SKM-1 (cell line): Measurements from ENCODE around the gene ELAVL4.
"Not testable (repeated sequence)": the region's sequence is repeated elsewhere in the genome, so short reads cannot be mapped to it uniquely, and the experiment has no call there.

Experiments used
- DNase-seq: peaks from one replicate; lab custom pipeline; 2025; ENCODE audit not compliant: unreplicated experiment; lab: John Stamatoyannopoulos, UW

ELAVL4 gene

GRCh38 chr1:50123071-50123470, 14.4 kb downstream of the ELAVL4 start:
- DNase-seq, result no peak

GRCh38 chr1:50126927-50127715, 18.4 kb downstream of the ELAVL4 start:
- DNase-seq, result no peak

GRCh38 chr1:50129201-50129600, 20.5 kb downstream of the ELAVL4 start:
- no peak for DNase-seq

- no peak for DNase-seq
Measured at GRCh38 chr1:50132347-50132894, 23.7 kb downstream of the ELAVL4 start.

- DNase-seq, result no peak
Measured at GRCh38 chr1:50135716-50136115, 27.0 kb downstream of the ELAVL4 start.

GRCh38 chr1:50139339-50140181, 30.8 kb downstream of the ELAVL4 start:
- DNase-seq, result no peak

GRCh38 chr1:50140182-50140447, 31.4 kb downstream of the ELAVL4 start:
- no peak for DNase-seq

- no peak for DNase-seq
Measured at GRCh38 chr1:50147191-50147850, 38.6 kb downstream of the ELAVL4 start.

GRCh38 chr1:50148142-50148923, 39.6 kb downstream of the ELAVL4 start:
- no peak for DNase-seq

GRCh38 chr1:50152236-50152635, 43.5 kb downstream of the ELAVL4 start:
- no peak for DNase-seq

- DNase-seq, result no peak
Measured at GRCh38 chr1:50155541-50155940, 46.8 kb downstream of the ELAVL4 start.

GRCh38 chr1:50156241-50157010, 47.7 kb downstream of the ELAVL4 start:
- no peak for DNase-seq

- no peak for DNase-seq
Measured at GRCh38 chr1:50157306-50157941, 48.7 kb downstream of the ELAVL4 start.

- no peak for DNase-seq
Measured at GRCh38 chr1:50158421-50158820, 49.7 kb downstream of the ELAVL4 start.

GRCh38 chr1:50163680-50164079, 55.0 kb downstream of the ELAVL4 start:
- no peak for DNase-seq

- DNase-seq, result not testable (repeated sequence)
Measured at GRCh38 chr1:50166351-50166750, 57.6 kb downstream of the ELAVL4 start.

GRCh38 chr1:50172299-50172698, 63.6 kb downstream of the ELAVL4 start:
- no peak for DNase-seq

GRCh38 chr1:50174101-50174500, 65.4 kb downstream of the ELAVL4 start:
- no peak for DNase-seq
